ENCODE results near the gene DCAKD. TPM values are rescaled to one million over a fixed set of nuclear protein-coding genes. Genes with fewer than 3 reads are reported as not detected.

The DCAKD gene
- total RNA-seq, 1 donor from 2014 or later, result 31.4 TPM

DNA sequence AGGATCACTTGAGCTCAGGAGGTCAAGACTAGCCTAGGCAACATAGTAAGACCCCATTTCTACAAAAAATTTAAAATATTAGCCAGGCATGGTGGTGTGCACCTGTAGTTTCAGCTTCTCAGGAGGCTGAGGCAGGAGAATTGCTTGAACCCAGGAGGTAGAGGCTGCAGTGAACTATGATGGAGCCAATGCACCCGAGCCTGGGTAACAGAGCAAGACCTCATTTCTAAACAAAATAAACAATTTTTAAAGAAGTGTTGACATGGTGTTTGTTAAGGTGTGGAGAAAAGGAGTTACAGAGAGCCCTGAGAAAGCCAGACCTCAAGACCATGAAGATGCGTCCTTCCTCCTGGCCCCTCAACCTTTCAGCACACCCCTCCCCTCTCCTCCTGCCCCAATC is 45.7 kb downstream of the DCAKD start:
- Histone ChIP-seq H3K27ac (no peak overlapping the region), H3F3A (ENCODE audit: low read depth) (no peaks in the 10 kb centered on the region), H3K79me2 (ENCODE audit: low read depth) (no peaks in the 10 kb centered on the region), H3K4me1 (peaks cover 24% of the 10 kb centered on the region), H4K20me1 (ENCODE audit: low read depth) (no peaks in the 10 kb centered on the region), H2AFZ (replicated peaks) (peak overlapping the region; percentile 57), H3K27me3 (peaks cover 12% of the 10 kb centered on the region), H3K9me3 (ENCODE audit: low read depth) (no peaks in the 10 kb centered on the region), H3K4me3 (no peak overlapping the region), H3K36me3 (no peaks in the 10 kb centered on the region), H3K4me2 (no peak overlapping the region), H3K9ac (no peak overlapping the region)
- no peak for DNase-seq (ENCODE audit: low spot score)
- Mint-ChIP-seq H3K9me3 (peaks cover 5% of the 10 kb centered on the region), H3K27ac (no peak overlapping the region), H3K4me1 (peaks cover 32% of the 10 kb centered on the region), H3K27me3 (ENCODE audit: insufficient read depth, low read depth) (peaks cover 11% of the 10 kb centered on the region), H3K4me3 (no peak overlapping the region), H3K36me3 (no peaks in the 10 kb centered on the region)
- TF ChIP-seq, protein P1, sequence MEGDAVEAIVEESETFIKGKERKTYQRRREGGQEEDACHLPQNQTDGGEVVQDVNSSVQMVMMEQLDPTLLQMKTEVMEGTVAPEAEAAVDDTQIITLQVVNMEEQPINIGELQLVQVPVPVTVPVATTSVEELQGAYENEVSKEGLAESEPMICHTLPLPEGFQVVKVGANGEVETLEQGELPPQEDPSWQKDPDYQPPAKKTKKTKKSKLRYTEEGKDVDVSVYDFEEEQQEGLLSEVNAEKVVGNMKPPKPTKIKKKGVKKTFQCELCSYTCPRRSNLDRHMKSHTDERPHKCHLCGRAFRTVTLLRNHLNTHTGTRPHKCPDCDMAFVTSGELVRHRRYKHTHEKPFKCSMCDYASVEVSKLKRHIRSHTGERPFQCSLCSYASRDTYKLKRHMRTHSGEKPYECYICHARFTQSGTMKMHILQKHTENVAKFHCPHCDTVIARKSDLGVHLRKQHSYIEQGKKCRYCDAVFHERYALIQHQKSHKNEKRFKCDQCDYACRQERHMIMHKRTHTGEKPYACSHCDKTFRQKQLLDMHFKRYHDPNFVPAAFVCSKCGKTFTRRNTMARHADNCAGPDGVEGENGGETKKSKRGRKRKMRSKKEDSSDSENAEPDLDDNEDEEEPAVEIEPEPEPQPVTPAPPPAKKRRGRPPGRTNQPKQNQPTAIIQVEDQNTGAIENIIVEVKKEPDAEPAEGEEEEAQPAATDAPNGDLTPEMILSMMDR (IDR thresholded peaks at IDR 0.05), result no peak
- no peak for TF ChIP-seq EZH2 (IDR thresholded peaks at IDR 0.05)
- no peak for TF ChIP-seq EZH2phosphoT487 (IDR thresholded peaks at IDR 0.05)

DNA sequence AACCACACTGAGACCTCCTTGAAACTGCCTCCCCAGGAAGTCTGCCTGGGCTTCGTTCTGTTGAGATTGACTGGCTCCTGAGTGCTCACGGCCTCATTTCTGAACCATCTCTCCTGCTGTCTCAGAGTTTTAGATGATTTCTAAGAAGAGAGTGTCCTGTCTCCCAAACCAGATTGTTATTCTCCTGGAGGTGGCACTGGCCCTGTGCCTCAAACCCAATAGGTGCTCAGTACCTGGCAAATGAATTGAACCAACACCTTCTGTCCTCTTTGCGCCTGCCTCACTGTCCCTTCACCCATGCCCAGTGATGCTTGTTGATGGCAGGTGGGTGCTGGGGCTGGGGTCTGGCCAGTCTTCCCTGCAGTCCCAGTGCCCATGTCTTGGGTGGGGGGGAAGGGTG is 47.0 kb downstream of the DCAKD start:
- Histone ChIP-seq H2AFZ (replicated peaks) (no peak overlapping the region), H4K20me1 (ENCODE audit: low read depth) (no peaks in the 10 kb centered on the region), H3K27ac (no peak overlapping the region), H3K4me1 (peaks cover 24% of the 10 kb centered on the region), H3K27me3 (peaks cover 12% of the 10 kb centered on the region), H3K4me3 (no peak overlapping the region), H3K4me2 (peak overlapping the region; percentile 34), H3K9me3 (ENCODE audit: low read depth) (peaks cover 4% of the 10 kb centered on the region), H3K36me3 (peaks cover 4% of the 10 kb centered on the region), H3K9ac (no peak overlapping the region), H3F3A (ENCODE audit: low read depth) (no peaks in the 10 kb centered on the region), H3K79me2 (ENCODE audit: low read depth) (no peaks in the 10 kb centered on the region)
- no peak overlapping the region for H3K27ac Mint-ChIP-seq
- no peak overlapping the region for H3K4me3 Mint-ChIP-seq
- H3K9me3 Mint-ChIP-seq, result peaks cover 6% of the 10 kb centered on the region
- H3K36me3 Mint-ChIP-seq, result no peaks in the 10 kb centered on the region
- TF ChIP-seq, protein P1 (IDR thresholded peaks at IDR 0.05), result no peak
- TF ChIP-seq EZH2 (IDR thresholded peaks at IDR 0.05) (no peak), EZH2phosphoT487 (IDR thresholded peaks at IDR 0.05) (no peak)
- H3K27me3 Mint-ChIP-seq (ENCODE audit: insufficient read depth, low read depth), result peaks cover 14% of the 10 kb centered on the region
- H3K4me1 Mint-ChIP-seq, result peaks cover 28% of the 10 kb centered on the region
- no peak for DNase-seq (ENCODE audit: low spot score)

DNA sequence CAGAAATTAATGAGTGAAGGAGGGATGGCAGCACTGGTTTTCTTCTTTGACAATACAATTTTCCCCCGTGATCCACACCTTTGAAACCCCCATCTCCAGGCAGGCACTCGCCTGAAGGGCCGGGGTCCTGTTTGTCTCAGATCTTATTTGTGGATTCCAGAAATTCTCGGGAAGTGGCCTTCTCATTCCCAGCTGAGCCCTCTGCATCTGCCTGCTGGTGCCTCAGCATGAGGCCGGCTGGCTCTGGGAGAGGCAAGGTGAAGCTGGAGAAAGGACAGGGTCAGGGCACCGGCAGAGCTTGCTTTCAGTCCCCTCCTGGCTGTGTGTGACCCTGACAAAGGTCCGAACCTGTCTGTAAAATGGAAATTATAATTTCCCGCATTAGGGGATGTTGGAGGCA is 47.6 kb downstream of the DCAKD start:
- Histone ChIP-seq H4K20me1 (ENCODE audit: low read depth) (no peaks in the 10 kb centered on the region), H3K9me3 (ENCODE audit: low read depth) (peaks cover 9% of the 10 kb centered on the region), H2AFZ (replicated peaks) (peak overlapping the region; percentile 82), H3K27ac (no peak overlapping the region), H3K4me2 (peak overlapping the region; percentile 34), H3K27me3 (peaks cover 12% of the 10 kb centered on the region), H3K4me1 (peaks cover 24% of the 10 kb centered on the region), H3K79me2 (ENCODE audit: low read depth) (no peaks in the 10 kb centered on the region), H3K4me3 (no peak overlapping the region), H3F3A (ENCODE audit: low read depth) (no peaks in the 10 kb centered on the region), H3K36me3 (peaks cover 6% of the 10 kb centered on the region), H3K9ac (no peak overlapping the region)
- Mint-ChIP-seq H3K27ac (no peak overlapping the region), H3K27me3 (ENCODE audit: insufficient read depth, low read depth) (peaks cover 14% of the 10 kb centered on the region), H3K4me1 (peaks cover 28% of the 10 kb centered on the region), H3K36me3 (no peaks in the 10 kb centered on the region), H3K9me3 (peaks cover 10% of the 10 kb centered on the region), H3K4me3 (no peak overlapping the region)
- peak; percentile 30 for DNase-seq (ENCODE audit: low spot score)
- TF ChIP-seq EZH2 (IDR thresholded peaks at IDR 0.05) (no peak), EZH2phosphoT487 (IDR thresholded peaks at IDR 0.05) (no peak)
- TF ChIP-seq, protein P1 (IDR thresholded peaks at IDR 0.05), result no peak
